ENCODE measurements around the gene BRSK2. TPM values are rescaled to one million over a fixed set of nuclear protein-coding genes. Genes with fewer than 3 reads are reported as not detected.

BRSK2 gene
- total and polyA plus RNA-seq, 7 donors = 0.19 to 0.78 (median 0.32) TPM

- Histone ChIP-seq H3K4me1 (peaks cover 32% of the 10 kb centered on the region), H3K36me3 (ENCODE audit: insufficient read depth in 1 of 2, low read depth in 1 of 2) (no peaks in the 10 kb centered on the region), H3K27me3 (ENCODE audit: insufficient read depth in 3 of 3, low read length in 2 of 3) (no peaks in the 10 kb centered on the region), H3K27ac (no peak overlapping the region), H3K4me3 (no peak overlapping the region), H3K9me3 (no peaks in the 10 kb centered on the region)
- no peak for DNase-seq
- ATAC-seq = no peak
- 97 to 98% (median 98%) methylated on average over 12 of the region's 12 CpGs for WGBS, 3 donors
- intact Hi-C loops (cut with DNase I) = no loop called here
- TF ChIP-seq, protein P1, sequence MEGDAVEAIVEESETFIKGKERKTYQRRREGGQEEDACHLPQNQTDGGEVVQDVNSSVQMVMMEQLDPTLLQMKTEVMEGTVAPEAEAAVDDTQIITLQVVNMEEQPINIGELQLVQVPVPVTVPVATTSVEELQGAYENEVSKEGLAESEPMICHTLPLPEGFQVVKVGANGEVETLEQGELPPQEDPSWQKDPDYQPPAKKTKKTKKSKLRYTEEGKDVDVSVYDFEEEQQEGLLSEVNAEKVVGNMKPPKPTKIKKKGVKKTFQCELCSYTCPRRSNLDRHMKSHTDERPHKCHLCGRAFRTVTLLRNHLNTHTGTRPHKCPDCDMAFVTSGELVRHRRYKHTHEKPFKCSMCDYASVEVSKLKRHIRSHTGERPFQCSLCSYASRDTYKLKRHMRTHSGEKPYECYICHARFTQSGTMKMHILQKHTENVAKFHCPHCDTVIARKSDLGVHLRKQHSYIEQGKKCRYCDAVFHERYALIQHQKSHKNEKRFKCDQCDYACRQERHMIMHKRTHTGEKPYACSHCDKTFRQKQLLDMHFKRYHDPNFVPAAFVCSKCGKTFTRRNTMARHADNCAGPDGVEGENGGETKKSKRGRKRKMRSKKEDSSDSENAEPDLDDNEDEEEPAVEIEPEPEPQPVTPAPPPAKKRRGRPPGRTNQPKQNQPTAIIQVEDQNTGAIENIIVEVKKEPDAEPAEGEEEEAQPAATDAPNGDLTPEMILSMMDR (IDR thresholded peaks at IDR 0.05) = no peak
These were observed 101.6 kb downstream of the BRSK2 start for GRCh38 chr11:1491379-1491778.

DNA sequence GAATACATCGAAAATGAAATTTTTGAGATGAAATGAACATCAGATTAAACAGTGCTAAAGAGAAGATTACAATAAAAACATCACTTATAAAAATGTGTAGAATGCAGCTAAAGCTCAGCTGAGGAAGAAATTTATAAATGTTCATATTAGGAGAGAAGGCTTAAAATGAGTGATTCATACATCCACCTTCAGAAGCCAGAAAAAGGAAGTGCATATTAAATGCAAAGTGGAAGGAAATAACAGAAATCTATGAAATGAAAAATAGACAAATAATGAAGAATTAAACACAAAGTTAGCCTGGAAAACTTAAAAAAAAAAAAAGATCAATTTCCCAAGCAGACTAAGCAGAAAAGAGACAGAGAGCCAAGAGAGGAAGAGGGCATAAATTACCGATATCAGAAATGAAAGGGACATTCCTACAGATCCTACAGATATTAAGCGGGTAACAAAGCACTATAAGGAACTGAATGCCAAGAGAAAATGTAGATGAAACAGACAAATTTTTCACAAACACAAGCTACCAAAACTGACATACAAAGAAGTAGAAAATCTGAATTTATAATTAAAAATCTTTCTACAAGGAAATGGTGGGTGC lies 104.0 kb downstream of the BRSK2 start:
- Histone ChIP-seq H3K9me3 (no peaks in the 10 kb centered on the region), H3K4me1 (peaks cover 23% of the 10 kb centered on the region), H3K36me3 (ENCODE audit: insufficient read depth in 1 of 2, low read depth in 1 of 2) (no peaks in the 10 kb centered on the region), H3K27me3 (ENCODE audit: insufficient read depth in 3 of 3, low read length in 2 of 3) (no peaks in the 10 kb centered on the region), H3K4me3 (no peak overlapping the region), H3K27ac (no peak overlapping the region)
- DNase-seq = no peak
- intact Hi-C loops (cut with DNase I) = no loop called here
- no peak for ATAC-seq
- TF ChIP-seq, protein P1 (IDR thresholded peaks at IDR 0.05) = no peak
- WGBS, 3 donors = 94 to 96% (median 96%) methylated on average over 3 of the region's 3 CpGs

DNA sequence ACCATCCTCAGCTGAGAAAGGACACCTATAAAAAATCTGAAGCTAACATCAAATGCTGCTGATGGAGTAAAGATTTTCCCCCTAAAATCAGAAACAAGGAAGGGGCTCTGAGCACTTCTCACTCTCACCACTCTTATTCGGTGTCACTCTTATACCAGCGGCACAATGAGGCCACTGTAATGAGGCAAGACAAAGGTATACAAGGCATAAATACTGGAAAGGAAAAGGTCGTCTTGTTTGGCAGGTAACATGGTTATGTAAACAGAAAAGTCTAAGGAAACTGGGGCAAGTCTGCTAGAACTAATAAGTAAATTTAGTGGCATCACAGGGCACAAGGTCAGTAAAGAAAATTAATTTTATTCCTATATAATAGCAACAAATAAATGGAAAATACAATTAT lies 104.9 kb downstream of the BRSK2 start:
- H3K4me1 ChIP-seq = peaks cover 21% of the 10 kb centered on the region
- H3K36me3 ChIP-seq (ENCODE audit: insufficient read depth in 1 of 2, low read depth in 1 of 2) = no peaks in the 10 kb centered on the region
- no peak overlapping the region for H3K4me3 ChIP-seq
- intact Hi-C loops (cut with DNase I) = no loop called here
- DNase-seq (no peak), ATAC-seq (no peak)
- TF ChIP-seq, protein P1 (IDR thresholded peaks at IDR 0.05) = no peak
- no peaks in the 10 kb centered on the region for H3K27me3 ChIP-seq (ENCODE audit: insufficient read depth in 3 of 3, low read length in 2 of 3)
- no peak overlapping the region for H3K27ac ChIP-seq
- H3K9me3 ChIP-seq = no peaks in the 10 kb centered on the region
- WGBS, 3 donors = 82 to 89% (median 83%) methylated on average over 3 of the region's 3 CpGs

DNA sequence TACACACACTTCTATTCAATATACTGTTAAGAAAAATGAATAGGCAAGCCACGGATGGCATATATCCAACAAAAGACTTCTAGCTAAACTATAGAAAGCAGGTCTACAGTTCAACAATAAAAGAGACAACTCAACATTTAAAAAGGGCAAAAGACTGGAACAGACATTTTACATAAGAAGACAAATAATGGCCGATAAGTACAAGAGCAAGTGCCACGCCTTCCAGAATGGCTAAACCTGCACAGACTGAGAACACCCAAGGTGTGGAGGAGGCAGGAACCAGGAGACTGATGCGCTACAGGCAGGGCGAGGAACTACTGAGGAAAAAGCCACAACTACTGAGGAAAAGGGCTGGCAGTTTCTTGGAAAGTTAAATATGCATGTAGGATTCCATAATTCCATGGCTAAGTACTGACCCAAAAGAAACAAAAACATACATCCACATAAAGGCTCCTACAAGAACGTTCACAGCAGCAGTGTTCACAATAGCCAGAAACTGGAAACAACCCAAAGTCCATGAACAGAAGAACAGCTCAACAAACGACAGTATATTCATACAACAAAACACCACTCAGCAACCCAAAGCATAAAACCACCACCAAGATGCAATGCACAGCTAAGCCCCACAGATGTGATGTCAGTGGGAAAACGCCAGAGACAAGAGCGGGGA lies 106.5 kb downstream of the BRSK2 start:
- DNase-seq = peak in 1 of 2 donors; percentile 11
- H3K4me1 ChIP-seq = peaks cover 24% of the 10 kb centered on the region
- WGBS, 3 donors = 81 to 84% (median 83%) methylated on average over 9 of the region's 9 CpGs
- intact Hi-C loops (cut with DNase I) = no loop called here
- H3K4me3 ChIP-seq = no peak overlapping the region
- H3K9me3 ChIP-seq = no peaks in the 10 kb centered on the region
- TF ChIP-seq, protein P1 (IDR thresholded peaks at IDR 0.05) = no peak
- ATAC-seq = no peak
- no peak overlapping the region for H3K27ac ChIP-seq
- H3K36me3 ChIP-seq (ENCODE audit: insufficient read depth in 1 of 2, low read depth in 1 of 2) = no peaks in the 10 kb centered on the region
- no peaks in the 10 kb centered on the region for H3K27me3 ChIP-seq (ENCODE audit: insufficient read depth in 3 of 3, low read length in 2 of 3)

- intact Hi-C loops (cut with DNase I) = no loop called here
- H3K4me1 ChIP-seq = peaks cover 29% of the 10 kb centered on the region
- no peak for ATAC-seq
- H3K4me3 ChIP-seq = no peak overlapping the region
- no peaks in the 10 kb centered on the region for H3K36me3 ChIP-seq (ENCODE audit: insufficient read depth in 1 of 2, low read depth in 1 of 2)
- TF ChIP-seq, protein P1 (IDR thresholded peaks at IDR 0.05) = no peak
- H3K9me3 ChIP-seq = no peaks in the 10 kb centered on the region
- no peak overlapping the region for H3K27ac ChIP-seq
- H3K27me3 ChIP-seq (ENCODE audit: insufficient read depth in 3 of 3, low read length in 2 of 3) = no peaks in the 10 kb centered on the region
- peak in 1 of 2 donors; percentile 13 for DNase-seq
- 72 to 81% (median 79%) methylated on average over 3 of the region's 3 CpGs for WGBS, 3 donors
These were observed 107.0 kb downstream of the BRSK2 start for GRCh38 chr11:1496761-1497095.
